ENCODE measurements around the gene PRKN.

Gene PRKN

GRCh38 chr6:161644521-161644920 is 1083.0 kb downstream of the PRKN start:
- H3K27ac ChIP-seq, result no peak overlapping the region
- TF ChIP-seq, protein P1, sequence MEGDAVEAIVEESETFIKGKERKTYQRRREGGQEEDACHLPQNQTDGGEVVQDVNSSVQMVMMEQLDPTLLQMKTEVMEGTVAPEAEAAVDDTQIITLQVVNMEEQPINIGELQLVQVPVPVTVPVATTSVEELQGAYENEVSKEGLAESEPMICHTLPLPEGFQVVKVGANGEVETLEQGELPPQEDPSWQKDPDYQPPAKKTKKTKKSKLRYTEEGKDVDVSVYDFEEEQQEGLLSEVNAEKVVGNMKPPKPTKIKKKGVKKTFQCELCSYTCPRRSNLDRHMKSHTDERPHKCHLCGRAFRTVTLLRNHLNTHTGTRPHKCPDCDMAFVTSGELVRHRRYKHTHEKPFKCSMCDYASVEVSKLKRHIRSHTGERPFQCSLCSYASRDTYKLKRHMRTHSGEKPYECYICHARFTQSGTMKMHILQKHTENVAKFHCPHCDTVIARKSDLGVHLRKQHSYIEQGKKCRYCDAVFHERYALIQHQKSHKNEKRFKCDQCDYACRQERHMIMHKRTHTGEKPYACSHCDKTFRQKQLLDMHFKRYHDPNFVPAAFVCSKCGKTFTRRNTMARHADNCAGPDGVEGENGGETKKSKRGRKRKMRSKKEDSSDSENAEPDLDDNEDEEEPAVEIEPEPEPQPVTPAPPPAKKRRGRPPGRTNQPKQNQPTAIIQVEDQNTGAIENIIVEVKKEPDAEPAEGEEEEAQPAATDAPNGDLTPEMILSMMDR (IDR thresholded peaks at IDR 0.05), result no peak
- no peak for TF ChIP-seq ZFX (IDR thresholded peaks at IDR 0.05; ENCODE audit: borderline replicate concordance)

DNA sequence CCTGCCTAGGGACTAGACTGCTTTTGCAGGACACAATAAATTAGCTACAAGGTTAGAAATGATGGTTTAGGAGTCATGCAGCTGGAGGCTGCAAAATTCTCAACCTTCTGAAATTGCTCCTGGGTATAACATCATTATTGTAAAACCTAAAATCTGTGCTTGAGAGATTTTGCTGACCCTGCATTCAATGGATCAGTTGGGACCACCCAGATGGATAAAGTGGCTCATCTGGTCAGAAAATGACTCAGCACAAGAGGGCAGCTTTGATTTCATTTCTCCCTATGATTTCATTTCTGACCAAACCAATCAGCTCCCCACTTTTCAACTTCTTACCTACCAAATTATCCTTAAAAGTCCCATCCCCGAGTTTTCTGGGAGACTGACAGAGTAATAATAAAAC is 1086.4 kb downstream of the PRKN start:
- H3K27ac ChIP-seq, result no peak overlapping the region
- TF ChIP-seq, protein P1 (IDR thresholded peaks at IDR 0.05), result no peak
- no peak for TF ChIP-seq ZFX (IDR thresholded peaks at IDR 0.05; ENCODE audit: borderline replicate concordance)

- no peak for TF ChIP-seq ZFX (IDR thresholded peaks at IDR 0.05; ENCODE audit: borderline replicate concordance)
- TF ChIP-seq, protein P1 (IDR thresholded peaks at IDR 0.05), result no peak
- no peak overlapping the region for H3K27ac ChIP-seq
Observed at GRCh38 chr6:161639772-161640171, 1087.8 kb downstream of the PRKN start.

- TF ChIP-seq ZFX (IDR thresholded peaks at IDR 0.05; ENCODE audit: borderline replicate concordance), result no peak
- TF ChIP-seq, protein P1 (IDR thresholded peaks at IDR 0.05), result no peak
- H3K27ac ChIP-seq, result no peak overlapping the region
Observed at GRCh38 chr6:161637658-161638057, 1089.9 kb downstream of the PRKN start.

DNA sequence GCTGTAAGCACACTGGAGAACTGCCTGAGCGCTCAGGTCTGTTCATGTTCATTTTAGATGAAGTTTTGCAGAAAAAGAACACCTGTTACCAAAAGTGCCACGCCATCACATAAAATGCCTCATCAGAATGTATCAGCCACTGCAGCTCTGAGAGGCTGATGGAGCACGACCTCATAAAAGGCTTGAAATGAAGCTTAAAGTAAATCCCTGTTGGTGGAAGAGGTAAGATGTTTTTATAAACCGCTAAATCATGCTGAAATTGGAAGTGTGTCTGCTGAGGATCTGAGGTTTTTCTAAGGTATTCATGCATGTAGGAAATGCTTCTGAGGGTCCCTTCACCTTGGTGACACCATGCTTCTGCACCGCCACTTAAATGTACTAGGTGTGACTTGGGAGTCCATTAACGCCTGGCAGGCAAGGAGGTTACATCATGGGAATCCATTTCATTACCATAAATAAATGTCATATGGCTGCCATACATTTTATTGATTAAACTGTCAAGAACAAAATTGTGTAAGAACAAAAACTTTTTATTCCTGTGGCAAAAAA is 1090.6 kb downstream of the PRKN start:
- no peak overlapping the region for H3K27ac ChIP-seq
- no peak for TF ChIP-seq ZFX (IDR thresholded peaks at IDR 0.05; ENCODE audit: borderline replicate concordance)
- TF ChIP-seq, protein P1 (IDR thresholded peaks at IDR 0.05), result no peak

DNA sequence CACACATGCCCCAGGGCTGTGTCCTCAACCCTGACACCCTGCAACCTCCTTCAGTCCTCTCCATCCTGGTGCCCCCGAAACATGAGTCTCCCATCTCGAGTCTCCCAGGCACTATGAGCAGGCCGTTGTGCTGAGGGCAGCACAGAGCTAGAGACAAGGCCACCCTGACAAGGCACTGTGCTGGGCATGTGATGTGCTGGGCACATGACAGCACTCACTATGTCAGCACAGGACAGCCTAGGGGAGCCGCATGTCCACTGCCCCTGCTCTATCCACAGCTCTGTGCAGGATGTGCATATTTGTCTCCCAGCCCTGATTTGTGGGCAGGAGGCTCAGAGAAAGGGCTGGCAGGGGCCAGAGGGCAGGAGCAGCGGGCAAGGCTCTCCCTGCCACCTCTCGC is 1091.6 kb downstream of the PRKN start:
- H3K27ac ChIP-seq, result no peak overlapping the region
- no peak for TF ChIP-seq ZFX (IDR thresholded peaks at IDR 0.05; ENCODE audit: borderline replicate concordance)
- TF ChIP-seq, protein P1 (IDR thresholded peaks at IDR 0.05), result no peak

DNA sequence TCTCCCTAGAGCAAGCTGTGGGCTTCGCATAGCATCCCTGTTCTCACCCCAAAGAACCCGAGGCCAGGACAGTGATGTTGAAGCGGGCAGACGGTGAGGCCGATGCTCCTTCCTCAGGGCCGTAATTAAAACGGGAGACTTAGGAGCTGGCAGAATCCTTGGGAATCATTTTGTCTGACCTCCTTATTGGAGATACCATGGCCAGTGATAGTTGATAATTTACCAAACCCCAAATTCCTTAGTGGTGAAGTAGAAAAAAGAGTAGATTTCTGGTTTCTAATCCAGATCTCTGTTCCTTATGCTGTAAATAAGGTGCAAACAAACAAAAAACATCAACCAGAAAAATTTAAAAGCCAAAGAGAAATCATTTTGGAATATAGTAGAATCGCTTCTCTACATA is 1092.7 kb downstream of the PRKN start:
- H3K27ac ChIP-seq, result no peak overlapping the region
- no peak for TF ChIP-seq ZFX (IDR thresholded peaks at IDR 0.05; ENCODE audit: borderline replicate concordance)
- TF ChIP-seq, protein P1 (IDR thresholded peaks at IDR 0.05), result no peak

All from 22Rv1 (cell line).